ENCODE measurements around the gene ANKRD11.

ANKRD11 gene

DNA sequence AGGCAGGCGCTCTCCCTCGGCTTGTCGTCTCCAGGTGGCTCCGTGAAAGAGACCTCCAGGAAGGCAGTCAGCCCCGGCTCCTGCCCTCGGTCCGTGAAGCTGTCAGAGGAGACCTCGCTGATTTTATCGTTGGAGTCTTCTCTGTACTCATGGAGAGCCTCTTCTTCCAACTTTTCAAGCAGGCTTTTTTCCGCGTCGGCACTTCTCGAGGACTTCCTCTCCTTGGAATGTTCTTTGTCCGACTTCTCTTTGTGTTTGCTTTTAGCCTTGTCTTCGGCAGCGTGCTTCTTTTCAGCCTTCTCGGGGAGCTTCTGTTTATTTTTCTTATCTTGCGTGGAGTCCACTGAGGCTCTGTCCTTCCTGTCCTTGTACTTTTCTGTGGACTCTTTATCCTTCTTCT, 207.8 kb downstream of the ANKRD11 start:
- no peaks in the 10 kb centered on the region for H3K36me3 ChIP-seq (replicated peaks; ENCODE audit: insufficient read depth, low read length)
- H3K9ac ChIP-seq (ENCODE audit: low read length), result no peak overlapping the region

DNA sequence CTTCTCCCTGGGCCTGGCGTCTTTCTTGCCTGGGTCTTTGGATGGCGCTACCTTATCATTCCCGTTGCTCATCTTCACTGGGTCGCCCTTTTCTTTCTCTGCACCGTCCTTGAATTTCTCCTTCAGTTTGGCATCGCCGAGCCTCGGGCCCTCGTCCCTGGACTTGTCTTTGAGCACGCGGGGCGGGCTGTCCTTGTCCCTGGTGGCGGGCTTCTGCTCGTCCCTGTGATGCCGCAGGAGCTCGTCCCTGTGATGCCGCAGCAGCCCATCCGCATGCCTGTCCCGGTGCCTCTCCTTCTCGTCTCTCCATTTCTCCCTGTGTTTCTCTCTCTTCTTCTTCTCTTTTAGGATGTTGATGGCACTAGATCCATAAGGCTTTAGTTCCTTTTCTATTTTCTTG, 208.5 kb downstream of the ANKRD11 start:
- Histone ChIP-seq H3K27me3 (replicated peaks; ENCODE audit: insufficient read depth, low read length) (no peaks in the 10 kb centered on the region), H3K9ac (ENCODE audit: low read length) (no peak overlapping the region), H3K36me3 (replicated peaks; ENCODE audit: insufficient read depth, low read length) (no peaks in the 10 kb centered on the region), H3K4me3 (ENCODE audit: low read length) (no peak overlapping the region), H3K9me2 (replicated peaks; ENCODE audit: insufficient read depth, low read length) (no peaks in the 10 kb centered on the region), H3K27ac (ENCODE audit: low read length) (no peak overlapping the region), H3K79me2 (ENCODE audit: low read length) (no peaks in the 10 kb centered on the region), H4K20me1 (ENCODE audit: insufficient read depth, low read length) (no peaks in the 10 kb centered on the region), H3K9me3 (replicated peaks; ENCODE audit: insufficient read depth, low read length) (no peaks in the 10 kb centered on the region), H3F3A (ENCODE audit: insufficient read depth, low read length) (no peaks in the 10 kb centered on the region), H2AFZ (ENCODE audit: low read length) (no peak overlapping the region), H3K4me1 (ENCODE audit: low read length) (no peaks in the 10 kb centered on the region), H3K4me2 (ENCODE audit: low read depth, low read length) (no peak overlapping the region)
- DNase-seq, result no peak
- TF ChIP-seq EZH2phosphoT487 (IDR thresholded peaks at IDR 0.05; ENCODE audit: low read length), result no peak

More for the DNA sequence above, 207.8 kb downstream of the ANKRD11 start:
- DNase-seq, result no peak
- H3K4me3 ChIP-seq (ENCODE audit: low read length), result no peak overlapping the region
- no peaks in the 10 kb centered on the region for H3K9me2 ChIP-seq (replicated peaks; ENCODE audit: insufficient read depth, low read length)
- H3K9me3 ChIP-seq (replicated peaks; ENCODE audit: insufficient read depth, low read length), result no peaks in the 10 kb centered on the region
- H3K4me2 ChIP-seq (ENCODE audit: low read depth, low read length), result no peak overlapping the region
- H2AFZ ChIP-seq (ENCODE audit: low read length), result no peak overlapping the region
- H3K4me1 ChIP-seq (ENCODE audit: low read length), result no peaks in the 10 kb centered on the region
- no peak overlapping the region for H3K27ac ChIP-seq (ENCODE audit: low read length)
- no peaks in the 10 kb centered on the region for H4K20me1 ChIP-seq (ENCODE audit: insufficient read depth, low read length)
- no peaks in the 10 kb centered on the region for H3F3A ChIP-seq (ENCODE audit: insufficient read depth, low read length)
- TF ChIP-seq EZH2 (optimal IDR thresholded peaks at IDR 0.05; ENCODE audit: low read depth, low read length) (no peak), EZH2phosphoT487 (IDR thresholded peaks at IDR 0.05; ENCODE audit: low read length) (no peak)
- TF ChIP-seq, protein P1, sequence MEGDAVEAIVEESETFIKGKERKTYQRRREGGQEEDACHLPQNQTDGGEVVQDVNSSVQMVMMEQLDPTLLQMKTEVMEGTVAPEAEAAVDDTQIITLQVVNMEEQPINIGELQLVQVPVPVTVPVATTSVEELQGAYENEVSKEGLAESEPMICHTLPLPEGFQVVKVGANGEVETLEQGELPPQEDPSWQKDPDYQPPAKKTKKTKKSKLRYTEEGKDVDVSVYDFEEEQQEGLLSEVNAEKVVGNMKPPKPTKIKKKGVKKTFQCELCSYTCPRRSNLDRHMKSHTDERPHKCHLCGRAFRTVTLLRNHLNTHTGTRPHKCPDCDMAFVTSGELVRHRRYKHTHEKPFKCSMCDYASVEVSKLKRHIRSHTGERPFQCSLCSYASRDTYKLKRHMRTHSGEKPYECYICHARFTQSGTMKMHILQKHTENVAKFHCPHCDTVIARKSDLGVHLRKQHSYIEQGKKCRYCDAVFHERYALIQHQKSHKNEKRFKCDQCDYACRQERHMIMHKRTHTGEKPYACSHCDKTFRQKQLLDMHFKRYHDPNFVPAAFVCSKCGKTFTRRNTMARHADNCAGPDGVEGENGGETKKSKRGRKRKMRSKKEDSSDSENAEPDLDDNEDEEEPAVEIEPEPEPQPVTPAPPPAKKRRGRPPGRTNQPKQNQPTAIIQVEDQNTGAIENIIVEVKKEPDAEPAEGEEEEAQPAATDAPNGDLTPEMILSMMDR (IDR thresholded peaks at IDR 0.05; ENCODE audit: low read length), result no peak
- H3K27me3 ChIP-seq (replicated peaks; ENCODE audit: insufficient read depth, low read length), result no peaks in the 10 kb centered on the region
- H3K79me2 ChIP-seq (ENCODE audit: low read length), result no peaks in the 10 kb centered on the region

DNA sequence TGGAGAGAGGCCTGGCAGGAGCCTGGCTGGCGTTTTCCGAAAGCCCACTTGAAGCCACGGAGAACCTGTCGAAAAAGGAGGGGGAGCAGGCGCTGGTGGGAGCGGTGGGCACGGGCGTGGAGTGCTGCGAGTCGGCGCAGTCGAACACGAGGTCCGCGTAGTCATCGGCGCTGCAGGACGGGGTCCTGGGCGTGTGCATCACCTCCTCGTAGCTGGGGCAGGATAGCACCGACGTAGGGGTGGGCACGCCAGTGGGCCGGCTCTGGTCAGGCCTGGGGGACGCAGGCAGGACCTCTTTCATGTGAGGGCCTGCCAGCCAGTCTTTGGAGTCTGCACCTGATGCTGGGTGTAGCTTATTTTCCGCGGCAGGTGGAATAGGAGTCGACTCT, 209.2 kb downstream of the ANKRD11 start:
- no peak overlapping the region for H3K9ac ChIP-seq (ENCODE audit: low read length)
- no peak for DNase-seq
- H3K4me2 ChIP-seq (ENCODE audit: low read depth, low read length), result no peak overlapping the region
- no peaks in the 10 kb centered on the region for H3K36me3 ChIP-seq (replicated peaks; ENCODE audit: insufficient read depth, low read length)
- H3K27me3 ChIP-seq (replicated peaks; ENCODE audit: insufficient read depth, low read length), result no peaks in the 10 kb centered on the region
- no peaks in the 10 kb centered on the region for H4K20me1 ChIP-seq (ENCODE audit: insufficient read depth, low read length)
- H3K27ac ChIP-seq (ENCODE audit: low read length), result no peak overlapping the region
- no peaks in the 10 kb centered on the region for H3K9me2 ChIP-seq (replicated peaks; ENCODE audit: insufficient read depth, low read length)
- no peak overlapping the region for H2AFZ ChIP-seq (ENCODE audit: low read length)
- H3K4me3 ChIP-seq (ENCODE audit: low read length), result no peak overlapping the region
- no peak for TF ChIP-seq EZH2 (optimal IDR thresholded peaks at IDR 0.05; ENCODE audit: low read depth, low read length)
- TF ChIP-seq, protein P1 (IDR thresholded peaks at IDR 0.05; ENCODE audit: low read length), result no peak
- TF ChIP-seq EZH2phosphoT487 (IDR thresholded peaks at IDR 0.05; ENCODE audit: low read length), result no peak
- H3K79me2 ChIP-seq (ENCODE audit: low read length), result no peaks in the 10 kb centered on the region
- H3F3A ChIP-seq (ENCODE audit: insufficient read depth, low read length), result no peaks in the 10 kb centered on the region
- no peaks in the 10 kb centered on the region for H3K4me1 ChIP-seq (ENCODE audit: low read length)
- no peaks in the 10 kb centered on the region for H3K9me3 ChIP-seq (replicated peaks; ENCODE audit: insufficient read depth, low read length)

DNA sequence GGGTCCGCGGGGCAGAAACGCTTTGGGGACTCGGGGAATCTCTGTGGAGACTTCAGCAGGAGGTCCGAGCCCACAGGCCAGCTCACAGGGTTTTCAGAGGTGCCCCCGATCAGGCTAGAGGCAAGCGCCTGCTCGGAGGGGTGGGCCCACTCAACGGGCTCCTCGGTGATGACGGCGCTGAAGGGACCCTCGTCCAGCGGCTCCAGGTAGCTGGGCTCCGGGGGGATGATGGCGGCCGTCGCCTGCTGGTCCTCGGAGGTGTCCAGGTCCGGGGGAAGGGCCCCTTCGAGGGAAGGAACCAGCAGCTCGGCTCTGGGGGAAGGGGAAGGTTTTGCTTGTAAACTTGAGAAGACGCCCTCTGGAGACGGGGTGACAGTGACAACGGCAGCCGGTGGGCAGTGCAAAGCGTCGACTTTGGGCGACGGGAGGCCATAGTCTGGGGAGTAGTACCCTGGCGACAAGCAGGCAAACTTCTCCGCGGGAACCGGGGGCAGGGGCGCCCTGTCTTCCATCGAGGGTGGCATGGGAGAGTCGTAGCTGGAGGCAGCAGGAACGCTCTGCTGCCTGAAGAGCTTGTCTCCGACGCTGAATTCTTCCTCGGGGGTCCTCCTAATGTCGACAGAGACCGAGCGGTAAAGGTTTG, 209.7 kb downstream of the ANKRD11 start:
- Histone ChIP-seq H3K36me3 (replicated peaks; ENCODE audit: insufficient read depth, low read length) (no peaks in the 10 kb centered on the region), H3K9me3 (replicated peaks; ENCODE audit: insufficient read depth, low read length) (no peaks in the 10 kb centered on the region), H3K4me2 (ENCODE audit: low read depth, low read length) (no peak overlapping the region), H3K9ac (ENCODE audit: low read length) (no peak overlapping the region), H3K9me2 (replicated peaks; ENCODE audit: insufficient read depth, low read length) (no peaks in the 10 kb centered on the region), H3K27me3 (replicated peaks; ENCODE audit: insufficient read depth, low read length) (no peaks in the 10 kb centered on the region), H3K79me2 (ENCODE audit: low read length) (no peaks in the 10 kb centered on the region), H3F3A (ENCODE audit: insufficient read depth, low read length) (no peaks in the 10 kb centered on the region), H2AFZ (ENCODE audit: low read length) (no peak overlapping the region), H4K20me1 (ENCODE audit: insufficient read depth, low read length) (no peaks in the 10 kb centered on the region), H3K4me1 (ENCODE audit: low read length) (no peaks in the 10 kb centered on the region), H3K4me3 (ENCODE audit: low read length) (no peak overlapping the region), H3K27ac (ENCODE audit: low read length) (no peak overlapping the region)
- TF ChIP-seq, protein P1 (IDR thresholded peaks at IDR 0.05; ENCODE audit: low read length), result no peak
- no peak for TF ChIP-seq EZH2phosphoT487 (IDR thresholded peaks at IDR 0.05; ENCODE audit: low read length)
- TF ChIP-seq EZH2 (optimal IDR thresholded peaks at IDR 0.05; ENCODE audit: low read depth, low read length), result no peak
- DNase-seq, result no peak

Data from MM.1S (cell line).